Cardiac fibroblast (primary cell): ENCODE results near the gene LAX1.

Experiments used
- DNase-seq, 2 donors: peaks; one replicate each; pipeline versions ENCODE4 v3.0.0 to v3.0.0-alpha.2; 2010; ENCODE audit warnings: low read depth in 2 of 2
- H3K4me3 ChIP-seq, 2 donors: replicated peaks in 1 of 2; 1 replicate in 1 of 2; 2 replicates in 1 of 2; pipeline ENCODE4 v1.5.1; 2011; ENCODE audit warnings: low read depth in 2 of 2, low read length in 2 of 2, mild to moderate bottlenecking in 2 of 2, moderate library complexity in 1 of 2
- CTCF ChIP-seq: IDR thresholded peaks from one replicate; pipeline ENCODE4 v1.5.1; 2011; ENCODE audit warnings: low read depth, mild to moderate bottlenecking, low read length, inconsistent platforms

The LAX1 gene

GRCh38 chr1:203765029-203765837, at the start of gene LAX1:
TSS of gene LAX1 (plus strand) at chr1:203765183. CDS start at chr1:203765566, 383 bp downstream.
- DNase-seq, result no peak
- TF ChIP-seq CTCF, result no peak
- H3K4me3 ChIP-seq, result no peak within 1 kb of the TSS

- no peak for DNase-seq
- no peak overlapping the region for H3K4me3 ChIP-seq
- TF ChIP-seq CTCF, result no peak
These were observed 47.9 kb upstream of the LAX1 start for GRCh38 chr1:203717120-203717519.

- no peak for TF ChIP-seq CTCF
- no peak overlapping the region for H3K4me3 ChIP-seq
- DNase-seq, result no peak
These were observed 44.7 kb upstream of the LAX1 start for GRCh38 chr1:203720242-203720641.

GRCh38 chr1:203722909-203723308, 42.1 kb upstream of the LAX1 start:
- no peak for TF ChIP-seq CTCF
- no peak overlapping the region for H3K4me3 ChIP-seq
- no peak for DNase-seq

- DNase-seq, result peak in 1 of 2 donors; percentile 43
- TF ChIP-seq CTCF, result no peak
- H3K4me3 ChIP-seq, result no peak overlapping the region
These were observed 38.5 kb upstream of the LAX1 start for GRCh38 chr1:203726417-203726867.

- no peak overlapping the region for H3K4me3 ChIP-seq
- no peak for DNase-seq
- no peak for TF ChIP-seq CTCF
These were observed 31.7 kb upstream of the LAX1 start for GRCh38 chr1:203733009-203733863.
